ENCODE measurements around the gene SPAG17.

The SPAG17 gene

GRCh38 chr1:118049981-118050380 lies 135.0 kb downstream of the SPAG17 start:
- H3K4me1 ChIP-seq (ENCODE audit: control insufficient read depth, insufficient read depth, low read length): no peaks in the 10 kb centered on the region
- no peak for TF ChIP-seq ZBTB8A (tag by site-specific recombination; IDR thresholded peaks at IDR 0.05)
- TF ChIP-seq ZNF658 (tag by site-specific recombination; IDR thresholded peaks at IDR 0.05): no peak
- TF ChIP-seq ZFP41 (tag by site-specific recombination; IDR thresholded peaks at IDR 0.05; ENCODE audit: borderline replicate concordance): no peak
- TF ChIP-seq ZNF138 (tag by site-specific recombination; IDR thresholded peaks at IDR 0.05; ENCODE audit: borderline replicate concordance): no peak
- TF ChIP-seq ZNF112 (tag by site-specific recombination; IDR thresholded peaks at IDR 0.05): no peak
- TF ChIP-seq ZBTB6 (tag by site-specific recombination; IDR thresholded peaks at IDR 0.05): no peak
- no peak for TF ChIP-seq OSR2 (tag by site-specific recombination; IDR thresholded peaks at IDR 0.05)
- TF ChIP-seq ZNF701 (tag by site-specific recombination; IDR thresholded peaks at IDR 0.05): no peak
- TF ChIP-seq ZSCAN5A (tag by site-specific recombination; IDR thresholded peaks at IDR 0.05): no peak
- TF ChIP-seq SCRT2 (tag by site-specific recombination; IDR thresholded peaks at IDR 0.05): no peak
- no peak for TF ChIP-seq CTCF (tag by site-specific recombination; IDR thresholded peaks at IDR 0.05)
- no peak for TF ChIP-seq ZNF2 (tag by site-specific recombination; IDR thresholded peaks at IDR 0.05)
- H3K4me3 ChIP-seq (ENCODE audit: low read depth, low read length): no peak overlapping the region
- H3K9me3 ChIP-seq (ENCODE audit: control insufficient read depth, insufficient read depth, low read depth, low read length): no peaks in the 10 kb centered on the region
- CTCF ChIA-PET: no interaction called here
- POLR2A ChIA-PET: no interaction called here
- H3K36me3 ChIP-seq (ENCODE audit: control insufficient read depth in 2 of 2, insufficient read depth in 1 of 2, low read length in 2 of 2): no peaks in the 10 kb centered on the region
- no peak overlapping the region for H3K27ac ChIP-seq (ENCODE audit: extremely low read depth, low read depth, low read length)

- Histone ChIP-seq H3K27ac (ENCODE audit: extremely low read depth, low read depth, low read length) (no peak overlapping the region), H3K36me3 (ENCODE audit: control insufficient read depth in 2 of 2, insufficient read depth in 1 of 2, low read length in 2 of 2) (no peaks in the 10 kb centered on the region), H3K9me3 (ENCODE audit: control insufficient read depth, insufficient read depth, low read depth, low read length) (no peaks in the 10 kb centered on the region), H3K4me1 (ENCODE audit: control insufficient read depth, insufficient read depth, low read length) (no peaks in the 10 kb centered on the region), H3K4me3 (ENCODE audit: low read depth, low read length) (no peak overlapping the region)
- CTCF ChIA-PET: no interaction called here
- TF ChIP-seq PRDM2 (tag by site-specific recombination; IDR thresholded peaks at IDR 0.05; ENCODE audit: borderline replicate concordance) (no peak), ZNF174 (tag by site-specific recombination; IDR thresholded peaks at IDR 0.05) (no peak), ZNF544 (tag by site-specific recombination; IDR thresholded peaks at IDR 0.05) (no peak)
- POLR2A ChIA-PET: no interaction called here
Observed at GRCh38 chr1:118047650-118048224, 137.3 kb downstream of the SPAG17 start.
